GM18951 (cell line): ENCODE results near the gene DPP4.
"Not testable (repeated sequence)": the region's sequence is repeated elsewhere in the genome, so short reads cannot be mapped to it uniquely, and the experiment has no call there.

Experiments used
- POLR2A ChIP-seq: IDR thresholded peaks from 4 replicates; pipeline ENCODE4 v1.6.1; 2011; ENCODE audit warnings: mild to moderate bottlenecking; ENCODE audit not compliant: insufficient read length, insufficient read depth; ENCODE audit errors: extremely low read depth
- in situ Hi-C: fragments of 300-500 bp; cut with MboI; formaldehyde crosslinking; loops from one replicate; pipeline ENCODE4 v1.12.0; 2022; ENCODE audit warnings: low sequenced_read_pairs, mixed read lengths, inconsistent platforms; ENCODE audit not compliant: unreplicated experiment

The DPP4 gene

DNA sequence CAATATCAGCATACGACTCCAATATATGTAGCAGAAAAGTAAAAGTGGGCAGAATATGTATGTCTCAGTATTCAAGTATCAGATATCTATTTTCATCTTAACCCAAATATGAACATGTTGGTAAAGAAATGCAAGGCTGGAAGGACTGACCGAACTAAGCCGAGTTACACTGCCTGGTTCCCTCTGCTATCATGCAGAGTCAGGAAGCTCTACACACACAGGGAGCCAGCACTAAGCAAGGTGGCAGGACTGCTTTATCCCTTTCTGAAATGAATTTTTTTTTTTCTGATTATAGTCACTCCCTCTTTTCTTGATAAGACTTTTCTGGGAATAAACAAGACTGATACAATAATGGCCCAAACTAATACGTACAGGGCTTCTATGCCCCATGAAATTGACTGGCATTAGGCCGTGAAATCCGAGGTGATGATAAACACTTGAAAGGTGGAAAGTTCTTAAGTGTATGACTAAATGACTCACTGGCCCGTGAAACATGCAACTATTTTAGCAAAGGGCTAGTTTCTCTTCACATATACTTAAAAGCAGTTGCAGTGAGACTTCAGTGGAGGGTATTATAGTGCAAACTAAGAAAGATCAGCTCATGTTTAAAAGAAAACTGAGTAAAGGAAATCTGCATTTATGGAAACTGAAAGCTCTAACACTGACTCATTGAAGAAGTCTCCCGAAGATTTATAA lies 14.9 kb downstream of the DPP4 start:
- TF ChIP-seq POLR2A: no peak
- in situ Hi-C loops: no loop called here

DNA sequence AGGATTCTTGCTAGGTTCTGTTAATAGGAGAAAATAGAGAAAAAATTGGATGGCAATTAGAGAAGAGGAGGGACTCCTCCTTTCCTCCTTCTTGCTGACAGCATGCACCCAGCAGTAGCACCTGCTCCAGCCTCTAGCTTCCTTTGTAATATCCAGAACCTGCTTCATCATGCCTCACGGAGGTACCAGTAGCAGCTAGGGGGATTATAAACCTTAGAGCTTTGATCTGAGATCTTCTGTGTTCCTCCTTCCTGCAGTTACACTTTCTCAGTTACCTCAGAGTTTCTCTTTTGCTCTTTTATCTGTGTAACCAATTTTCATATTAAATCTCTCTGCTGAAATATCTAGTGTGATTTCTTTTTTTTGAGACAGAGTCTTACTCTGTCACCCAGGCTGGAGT lies 16.6 kb downstream of the DPP4 start:
- TF ChIP-seq POLR2A: no peak
- in situ Hi-C loops: no loop called here

DNA sequence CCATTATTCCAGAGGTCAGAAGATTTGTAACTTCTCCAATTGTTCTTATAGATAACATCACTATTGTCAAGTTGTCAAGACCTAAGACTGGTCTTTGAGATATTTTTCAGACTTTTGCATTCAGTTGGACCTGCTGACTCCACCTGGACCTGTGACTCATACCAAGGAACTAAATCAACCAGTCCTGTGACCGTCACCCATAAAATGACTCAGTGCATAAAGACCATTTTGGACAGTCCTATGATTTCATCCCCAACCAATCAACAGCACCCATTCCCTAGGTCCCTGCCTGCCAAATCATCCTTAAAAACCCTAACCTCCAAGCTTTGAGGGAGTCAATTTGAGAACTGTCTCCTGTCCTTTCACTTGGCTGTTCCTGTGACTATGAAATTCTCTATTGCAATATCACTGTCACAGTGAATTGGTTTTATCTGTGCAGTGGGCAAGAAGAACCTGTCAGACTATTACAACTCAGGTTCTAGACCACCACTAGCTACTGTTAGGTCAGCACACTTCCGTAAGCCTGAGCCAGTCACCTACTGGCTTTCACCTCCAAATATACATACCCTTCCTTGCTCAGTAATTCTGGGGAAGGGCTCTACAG lies 17.1 kb downstream of the DPP4 start:
- TF ChIP-seq POLR2A: no peak

DNA sequence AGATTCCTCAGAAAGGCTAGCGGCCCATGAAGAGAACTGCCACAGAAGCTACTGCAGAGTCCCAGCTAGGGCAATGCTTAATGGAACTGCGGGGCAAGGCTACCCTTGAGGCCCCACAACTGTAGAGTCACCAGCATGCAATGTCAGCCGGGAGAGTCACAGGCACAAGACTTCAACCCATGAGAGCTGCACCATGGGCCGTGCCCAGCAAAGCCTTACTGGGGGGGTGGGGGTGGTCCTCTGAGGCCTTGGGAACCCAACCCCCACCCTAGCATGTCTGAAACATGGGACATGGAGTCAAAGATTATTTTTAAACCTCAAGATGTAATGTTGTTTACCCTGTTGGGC lies 20.2 kb downstream of the DPP4 start:
- no peak for TF ChIP-seq POLR2A
- in situ Hi-C loops: no loop called here

More for the DNA sequence above, 17.1 kb downstream of the DPP4 start:
- in situ Hi-C loops: no loop called here

DNA sequence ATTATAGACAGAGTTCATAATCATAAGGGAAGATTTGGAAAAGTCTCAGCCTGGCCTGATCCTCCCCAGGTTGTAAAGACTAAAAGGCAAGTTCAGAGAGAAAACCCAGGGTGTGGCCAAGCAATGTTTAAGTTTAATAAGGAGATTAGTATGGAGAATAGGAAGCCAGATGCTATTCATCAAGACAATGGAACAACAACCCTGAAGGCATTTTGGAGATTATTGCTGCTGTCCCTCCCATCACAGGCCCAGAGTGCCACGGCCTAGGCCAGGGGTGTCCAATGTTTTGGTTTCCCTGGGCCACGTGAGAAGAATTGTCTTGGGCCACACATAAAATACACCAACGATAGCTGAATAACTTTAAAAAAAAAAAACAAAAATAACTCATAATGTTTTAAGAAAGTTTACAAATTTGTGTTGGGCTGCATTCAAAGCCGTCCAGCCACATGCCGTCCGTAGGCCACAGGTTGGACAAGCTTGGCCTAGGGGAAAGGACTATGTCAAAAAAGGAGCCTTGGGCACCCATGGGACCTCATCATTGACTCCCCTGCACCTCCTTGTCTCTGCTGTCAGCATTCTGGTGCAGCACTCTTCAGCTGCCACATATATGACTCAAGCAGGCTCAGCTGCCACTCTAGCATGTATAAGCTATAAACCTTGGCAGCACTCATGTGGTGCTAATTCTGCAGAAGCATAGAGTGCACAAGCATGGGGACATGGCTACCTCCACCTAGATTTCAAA lies 20.8 kb downstream of the DPP4 start:
- TF ChIP-seq POLR2A: no peak
- in situ Hi-C loops: no loop called here

DNA sequence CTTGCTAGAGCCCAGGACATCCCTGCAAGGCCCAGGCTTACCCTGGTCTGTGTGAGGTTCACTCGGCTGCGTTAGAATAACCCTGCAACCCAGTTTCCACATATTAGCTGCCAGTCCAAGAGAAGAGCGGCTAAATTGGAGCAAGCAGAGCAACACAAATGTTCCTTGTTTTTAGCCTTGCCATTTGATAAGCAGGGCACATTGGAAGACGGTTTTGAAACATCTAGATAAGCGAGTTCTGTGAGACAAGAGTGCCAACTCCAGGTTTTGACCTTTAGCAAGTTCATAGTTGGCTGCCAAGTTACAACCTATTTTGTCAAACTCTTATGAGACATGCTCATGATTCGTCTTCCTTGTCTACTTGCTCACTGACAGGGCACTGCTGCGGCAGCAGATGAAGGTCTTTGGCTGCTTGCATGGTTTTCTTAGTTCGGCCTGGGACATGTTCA lies 23.5 kb downstream of the DPP4 start:
- in situ Hi-C loops: no loop called here
- TF ChIP-seq POLR2A: no peak

DNA sequence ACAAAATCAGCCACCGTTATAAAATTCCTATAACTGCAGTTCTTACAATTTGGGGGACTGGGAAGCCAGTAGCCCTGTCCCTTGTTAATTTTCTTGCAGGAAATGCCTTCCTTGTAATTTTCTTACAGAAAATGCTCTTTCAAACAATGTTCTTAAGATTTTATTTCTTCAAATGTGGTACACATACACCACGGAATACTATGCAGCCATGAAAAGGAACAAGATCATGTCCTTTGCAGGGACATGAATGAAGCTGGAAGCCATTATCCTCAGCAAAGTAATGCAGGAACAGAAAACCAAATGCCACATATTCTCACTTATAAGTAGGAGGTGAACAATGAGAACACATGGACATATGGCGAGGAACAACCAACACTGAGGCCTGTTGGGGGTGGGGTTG lies 24.9 kb downstream of the DPP4 start:
- in situ Hi-C loops: not testable (repeated sequence)

DNA sequence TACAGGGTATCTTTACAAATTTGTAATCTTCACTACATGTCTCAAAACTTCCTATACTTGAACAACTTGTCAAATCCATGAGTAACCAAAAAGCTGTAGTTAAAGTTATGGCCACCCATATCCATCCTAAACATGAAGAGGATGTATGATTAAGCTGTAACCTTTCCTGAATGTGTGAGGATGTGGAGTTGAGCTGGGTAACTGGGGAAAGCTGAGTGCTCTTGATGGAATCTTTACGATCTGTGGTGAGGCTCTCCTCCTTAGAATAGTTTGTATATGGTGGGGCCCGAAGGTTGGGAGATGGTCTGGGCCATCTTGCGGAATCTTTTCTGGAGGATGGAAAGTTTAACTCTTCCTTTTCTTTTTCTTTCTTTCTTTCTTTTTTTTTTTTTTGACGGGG lies 29.4 kb downstream of the DPP4 start:
- no peak for TF ChIP-seq POLR2A
- in situ Hi-C loops: no loop called here

DNA sequence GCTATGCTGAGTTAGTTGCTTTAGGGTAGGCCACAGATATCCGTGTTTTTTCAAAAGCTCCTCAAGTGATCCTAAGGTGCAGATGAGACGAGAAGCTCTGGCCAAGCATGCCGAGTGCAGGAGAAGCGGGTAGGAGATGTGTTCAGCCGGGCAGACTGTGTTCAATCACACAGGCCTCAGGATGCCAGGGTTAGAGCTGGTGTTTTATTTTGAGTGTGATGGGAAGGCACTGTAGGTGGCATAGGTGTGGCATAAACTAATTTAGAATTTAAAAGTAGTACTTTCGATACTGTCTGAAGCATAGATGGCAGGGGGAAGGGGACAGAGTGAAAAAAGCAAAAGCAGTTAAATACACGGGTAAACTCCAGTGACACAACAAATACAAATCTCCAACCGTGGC lies 30.9 kb downstream of the DPP4 start:
- no peak for TF ChIP-seq POLR2A
- in situ Hi-C loops: no loop called here

DNA sequence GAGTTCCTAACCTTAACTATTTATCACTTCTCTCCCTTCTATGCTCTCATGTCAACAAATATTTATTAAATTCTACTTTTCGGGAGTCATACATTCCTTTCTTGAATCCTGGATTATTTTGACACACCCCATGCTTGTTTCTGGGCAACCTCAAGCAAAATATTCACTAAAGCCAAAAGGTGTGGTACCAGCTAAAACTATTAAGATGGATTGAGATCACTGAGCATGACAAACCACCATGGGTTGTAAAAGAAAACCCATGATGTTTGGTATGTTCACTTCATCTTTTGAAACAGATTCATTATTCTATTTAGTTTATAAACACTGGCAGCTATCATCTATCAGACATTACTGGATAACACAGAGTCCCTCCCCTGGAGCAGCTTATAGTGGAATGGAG lies 32.5 kb downstream of the DPP4 start:
- in situ Hi-C loops: no loop called here
- no peak for TF ChIP-seq POLR2A

DNA sequence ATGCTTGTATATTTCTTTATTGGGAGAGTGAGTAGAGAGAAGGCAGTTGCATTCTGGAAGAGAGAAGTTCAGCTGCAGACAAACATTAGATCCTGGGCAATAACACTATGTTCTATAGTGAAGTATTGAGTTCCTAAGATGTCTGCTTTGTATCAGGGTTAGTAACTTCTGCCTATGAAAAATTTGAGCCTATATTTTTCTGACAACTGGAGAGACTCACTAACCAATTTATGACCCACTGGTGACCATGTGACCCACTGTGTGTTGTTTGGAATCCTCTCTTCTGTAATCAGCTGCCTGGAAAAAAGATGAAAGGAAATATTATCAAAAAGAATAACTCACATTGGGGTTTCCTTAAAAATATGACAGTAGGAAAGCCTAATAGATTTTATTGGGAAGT lies 35.3 kb downstream of the DPP4 start:
- TF ChIP-seq POLR2A: no peak

DNA sequence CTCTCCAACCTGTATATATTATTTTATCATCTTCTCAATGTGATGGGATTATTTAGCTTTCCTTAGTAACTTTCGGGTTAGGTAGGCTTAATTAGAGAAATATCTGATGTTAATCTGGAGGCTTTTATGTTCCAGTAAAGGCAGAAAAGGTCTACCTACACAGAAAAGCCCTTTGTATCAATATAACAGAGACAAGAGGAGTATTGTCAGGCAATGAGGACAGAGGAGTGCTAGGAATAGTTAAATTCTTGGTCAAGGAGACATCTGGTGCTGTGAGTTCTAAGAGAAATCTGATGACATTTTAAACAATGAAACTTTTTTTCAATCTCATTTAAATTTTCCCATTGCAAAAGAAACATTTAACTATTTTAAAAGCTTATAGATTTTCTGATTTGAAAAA lies 36.1 kb downstream of the DPP4 start:
- no peak for TF ChIP-seq POLR2A
- in situ Hi-C loops: no loop called here

More for the DNA sequence above, 35.3 kb downstream of the DPP4 start:
- in situ Hi-C loops: no loop called here

DNA sequence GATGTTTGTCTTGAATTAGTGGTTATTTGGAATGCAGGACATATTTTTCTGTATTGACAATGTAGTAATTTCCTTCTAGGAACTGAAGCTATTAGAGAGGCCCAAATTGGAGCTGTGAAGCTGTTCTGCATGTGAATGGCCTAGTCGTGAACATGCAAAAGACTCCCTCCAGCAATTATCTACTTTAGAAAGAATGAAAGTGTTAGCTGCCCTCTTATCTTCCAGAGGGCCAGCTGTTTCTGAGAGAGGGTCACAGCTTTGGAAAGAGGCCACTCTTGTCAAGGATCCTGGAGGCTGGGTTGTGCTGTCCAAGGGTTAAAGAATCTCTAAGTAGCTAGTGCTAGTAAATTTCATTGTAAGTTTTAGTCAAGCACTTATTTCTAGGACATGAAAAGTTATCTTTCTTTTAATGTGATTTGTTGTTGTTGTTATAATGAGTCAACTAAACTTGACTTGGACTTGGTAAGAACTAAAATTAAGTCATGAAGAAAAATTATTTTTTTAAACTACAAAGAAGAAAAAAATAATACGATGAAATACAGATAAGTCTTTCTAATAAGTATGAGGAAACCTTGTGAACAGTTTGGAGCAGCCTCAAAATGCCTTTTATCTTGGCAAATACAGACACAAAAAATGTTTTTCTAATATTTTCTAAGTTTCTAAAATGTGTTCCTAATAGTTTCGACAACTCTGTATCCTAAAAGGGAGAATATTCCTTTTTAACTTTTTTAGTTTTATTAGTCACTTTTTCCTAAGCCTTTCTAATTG lies 36.8 kb downstream of the DPP4 start:
- in situ Hi-C loops: no loop called here

DNA sequence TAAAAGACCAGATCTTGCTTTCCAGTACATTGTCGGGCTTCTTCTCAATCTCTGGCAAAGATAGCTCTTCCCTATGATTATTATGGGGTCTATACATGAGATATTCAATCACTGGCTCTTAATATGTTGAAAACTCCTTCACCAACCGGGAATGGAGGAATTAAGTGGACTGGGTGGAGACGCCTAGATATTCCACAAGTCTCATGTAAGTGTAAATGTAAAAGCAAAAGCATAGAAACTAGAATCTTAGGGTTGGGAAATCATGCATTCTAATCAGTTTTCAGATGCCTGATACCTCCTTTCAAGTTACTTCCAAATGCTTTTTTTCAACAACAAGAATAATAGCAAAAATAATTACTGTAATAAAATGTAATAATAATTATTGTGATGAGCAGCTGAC lies 38.0 kb downstream of the DPP4 start:
- no peak for TF ChIP-seq POLR2A
- in situ Hi-C loops: no loop called here

More for the DNA sequence above, 36.8 kb downstream of the DPP4 start:
- TF ChIP-seq POLR2A: no peak
